Suprapubic skin (tissue), 4 donors: Measurements from ENCODE around the gene FRY.

ENCODE experiments used
- POLR2A ChIP-seq, 2 donors: fragments of 450-650 bp; IDR thresholded peaks; one replicate each; pipeline ENCODE4 v1.6.1; 2017; ENCODE audit warnings: antibody characterized with exemption in 2 of 2, mild to moderate bottlenecking in 2 of 2, moderate library complexity in 2 of 2
- POLR2AphosphoS5 ChIP-seq, 3 donors: sonication (generic); formaldehyde crosslinking; IDR thresholded peaks; one replicate each; pipeline ENCODE4 v1.6.1; 2017; ENCODE audit warnings: antibody characterized with exemption in 3 of 3
- TF ChIP-seq, protein P1 (sequence below), 2 donors: fragments of 200-600 bp in 1 of 2; fragments of 450-650 bp in 1 of 2; sonication (generic) in 1 of 2; IDR thresholded peaks; one replicate each; pipeline ENCODE4 v1.5.1; 2016 to 2019; ENCODE audit warnings: antibody characterized with exemption in 2 of 2, mild to moderate bottlenecking in 1 of 2, moderate library complexity in 1 of 2

DNA sequence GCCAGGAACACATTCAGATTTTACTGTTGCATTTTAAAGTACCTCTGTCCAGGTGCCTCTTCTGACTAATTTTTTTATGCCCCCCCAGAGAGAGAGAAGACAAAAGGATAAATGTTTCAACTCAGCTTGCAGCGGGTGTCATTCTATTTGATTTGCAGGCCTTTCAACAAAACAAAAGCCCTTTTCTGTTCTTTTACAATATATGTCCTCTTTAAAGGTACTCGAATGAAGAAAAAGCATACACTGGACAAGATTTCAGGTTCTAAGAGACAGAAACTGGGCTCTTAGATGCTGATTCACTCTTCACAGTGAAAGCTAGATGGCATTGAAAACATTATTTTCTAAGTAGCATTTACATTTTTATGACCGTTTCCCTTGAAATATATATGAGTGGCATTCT lies 2.9 kb upstream of the FRY start:
- TF ChIP-seq, protein P1, sequence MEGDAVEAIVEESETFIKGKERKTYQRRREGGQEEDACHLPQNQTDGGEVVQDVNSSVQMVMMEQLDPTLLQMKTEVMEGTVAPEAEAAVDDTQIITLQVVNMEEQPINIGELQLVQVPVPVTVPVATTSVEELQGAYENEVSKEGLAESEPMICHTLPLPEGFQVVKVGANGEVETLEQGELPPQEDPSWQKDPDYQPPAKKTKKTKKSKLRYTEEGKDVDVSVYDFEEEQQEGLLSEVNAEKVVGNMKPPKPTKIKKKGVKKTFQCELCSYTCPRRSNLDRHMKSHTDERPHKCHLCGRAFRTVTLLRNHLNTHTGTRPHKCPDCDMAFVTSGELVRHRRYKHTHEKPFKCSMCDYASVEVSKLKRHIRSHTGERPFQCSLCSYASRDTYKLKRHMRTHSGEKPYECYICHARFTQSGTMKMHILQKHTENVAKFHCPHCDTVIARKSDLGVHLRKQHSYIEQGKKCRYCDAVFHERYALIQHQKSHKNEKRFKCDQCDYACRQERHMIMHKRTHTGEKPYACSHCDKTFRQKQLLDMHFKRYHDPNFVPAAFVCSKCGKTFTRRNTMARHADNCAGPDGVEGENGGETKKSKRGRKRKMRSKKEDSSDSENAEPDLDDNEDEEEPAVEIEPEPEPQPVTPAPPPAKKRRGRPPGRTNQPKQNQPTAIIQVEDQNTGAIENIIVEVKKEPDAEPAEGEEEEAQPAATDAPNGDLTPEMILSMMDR (IDR thresholded peaks at IDR 0.05) = no peak
- TF ChIP-seq POLR2A (IDR thresholded peaks at IDR 0.05) (no peak), POLR2AphosphoS5 (IDR thresholded peaks at IDR 0.05) (no peak)
